GM18858 (cell line): ENCODE results near the gene RTCB.
"Not testable (repeated sequence)": the region's sequence is repeated elsewhere in the genome, so short reads cannot be mapped to it uniquely, and the experiment has no call there.

Experiments
- ATAC-seq: cut with Tn5 transposase; IDR thresholded peaks from one replicate; pipeline ENCODE4 v1.9.1; 2021; ENCODE audit not compliant: unreplicated experiment

Gene RTCB

GRCh38 chr22:32395107-32395506 lies 16.9 kb downstream of the RTCB start:
- ATAC-seq, result no peak

GRCh38 chr22:32389685-32390084 lies 22.4 kb downstream of the RTCB start:
- no peak for ATAC-seq

DNA sequence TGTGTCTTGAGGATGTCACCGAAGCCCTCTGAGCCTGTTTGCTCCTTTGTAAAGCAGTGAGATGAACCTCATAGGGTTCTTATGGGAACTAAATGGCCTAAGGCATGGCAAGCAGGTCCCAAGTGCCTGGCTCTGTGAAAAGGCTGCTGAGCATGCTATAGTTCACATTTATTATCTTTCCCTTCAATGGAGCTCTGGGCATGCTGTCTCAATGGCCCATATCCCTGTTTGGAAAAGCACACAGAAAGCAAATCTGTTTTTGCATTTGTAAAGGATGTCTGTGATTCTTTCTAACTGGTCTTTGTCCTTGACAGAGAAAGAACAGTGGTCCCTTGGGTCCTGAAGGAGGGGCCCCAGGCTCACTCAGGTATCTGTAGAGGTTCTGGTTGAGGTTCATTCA lies 26.4 kb downstream of the RTCB start:
- no peak for ATAC-seq

- no peak for ATAC-seq
Observed at GRCh38 chr22:32380991-32381390, 31.1 kb downstream of the RTCB start.

- no peak for ATAC-seq
Observed at GRCh38 chr22:32378707-32379272, 33.3 kb downstream of the RTCB start.

DNA sequence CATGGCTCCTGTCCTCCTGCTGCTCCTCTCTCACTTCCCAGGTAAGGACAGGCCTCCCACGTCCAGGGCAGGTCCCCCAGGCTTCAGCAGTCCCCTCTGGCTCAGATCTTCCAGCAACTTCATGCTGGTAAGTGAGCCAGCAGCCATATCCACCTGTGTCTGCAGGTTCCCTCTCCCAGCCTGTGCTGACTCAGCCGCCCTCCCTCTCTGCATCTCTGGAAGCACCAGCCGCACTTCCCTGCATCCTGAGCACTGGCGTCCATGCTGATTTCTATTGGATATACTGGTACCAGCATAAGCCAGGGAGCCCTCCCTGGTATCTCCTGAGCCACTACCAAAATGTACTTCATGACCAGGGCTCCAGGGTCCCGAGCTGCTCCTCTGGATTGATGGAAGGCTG lies 35.4 kb downstream of the RTCB start:
- ATAC-seq, result no peak

DNA sequence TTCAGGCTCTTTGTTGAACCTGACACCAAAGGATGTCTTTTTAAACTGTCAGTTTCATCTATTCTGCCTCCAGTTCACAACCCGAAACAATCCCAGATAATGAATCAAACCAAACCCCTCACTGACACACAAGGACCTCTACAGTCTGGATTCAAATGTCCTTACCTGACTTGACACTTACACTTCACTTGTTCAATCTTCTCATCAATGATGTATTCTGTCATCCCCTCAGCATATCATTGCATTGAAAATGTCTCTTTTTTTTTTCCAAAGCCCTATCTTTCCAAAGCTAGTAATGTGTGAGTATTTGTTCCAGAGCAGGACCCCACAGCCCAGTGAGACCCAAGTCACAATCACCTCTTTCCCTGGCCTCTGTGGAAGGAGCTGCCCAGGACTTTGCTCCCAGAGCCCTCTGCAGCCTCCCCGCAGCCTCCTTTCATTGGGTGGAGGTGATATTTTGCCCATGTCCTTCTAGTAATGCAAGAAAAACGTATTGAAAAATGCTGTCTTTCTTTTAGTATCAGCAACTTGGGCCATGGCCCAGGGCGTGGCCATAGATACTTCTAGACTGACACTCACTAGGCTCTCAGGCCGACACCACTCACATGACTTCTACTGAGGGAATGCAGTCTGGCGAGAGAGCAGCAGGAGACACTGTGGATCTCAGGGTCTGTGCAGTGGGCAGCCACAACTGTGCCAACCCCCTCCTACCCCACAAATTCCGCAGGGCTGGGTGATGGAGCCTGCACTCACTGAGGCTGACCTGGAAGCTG lies 36.2 kb downstream of the RTCB start:
- ATAC-seq, result no peak

- no peak for ATAC-seq
Observed at GRCh38 chr22:32364210-32364609, 47.8 kb downstream of the RTCB start.

- no peak for ATAC-seq
Observed at GRCh38 chr22:32361257-32361656, 50.8 kb downstream of the RTCB start.

DNA sequence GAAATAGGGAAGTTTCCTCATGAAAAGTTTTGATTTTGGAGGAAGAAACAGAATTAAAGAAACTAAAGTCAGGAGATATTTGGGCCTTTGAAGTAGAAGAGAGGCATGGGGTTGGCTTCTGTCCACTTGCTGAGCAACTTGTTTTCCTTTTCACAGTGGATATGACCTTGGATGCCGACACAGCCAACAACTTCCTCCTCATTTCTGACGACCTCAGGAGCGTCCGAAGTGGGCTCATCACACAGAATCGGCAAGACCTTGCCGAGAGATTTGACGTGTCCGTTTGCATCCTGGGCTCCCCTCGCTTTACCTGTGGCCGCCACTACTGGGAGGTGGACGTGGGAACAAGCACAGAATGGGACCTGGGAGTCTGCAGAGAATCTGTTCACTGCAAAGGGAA lies 52.0 kb downstream of the RTCB start:
- ATAC-seq, result not testable (repeated sequence)

GRCh38 chr22:32357567-32357966 lies 54.5 kb downstream of the RTCB start, which contains the start of gene RFPL3:
Gene RFPL3, plus strand, starts transcription at chr22:32357867. Its CDS starts 205 bp downstream, at chr22:32358072.
- ATAC-seq, result not testable (repeated sequence)

DNA sequence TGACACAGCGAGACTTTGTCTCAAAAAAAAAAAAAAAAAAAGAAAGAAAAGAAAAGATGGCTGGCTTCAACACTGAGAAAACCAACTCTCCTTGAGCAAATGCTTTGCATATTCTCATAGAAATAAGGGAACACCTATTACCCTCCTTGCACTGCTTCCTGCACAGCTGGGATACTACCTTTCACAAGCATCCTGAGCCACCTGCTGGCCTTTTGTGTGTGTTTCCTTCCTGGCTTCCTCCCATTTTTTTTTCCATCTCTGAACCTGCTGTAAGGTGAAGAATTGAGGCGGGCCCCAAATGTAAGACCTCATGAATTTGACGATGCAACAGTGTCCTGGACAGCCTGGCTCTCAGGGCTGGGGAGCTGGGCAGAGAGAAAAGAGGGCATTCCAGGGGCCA lies 56.3 kb downstream of the RTCB start:
- ATAC-seq, result no peak

- ATAC-seq, result no peak
Observed at GRCh38 chr22:32354360-32355351, 57.4 kb downstream of the RTCB start.

- no peak for ATAC-seq
Observed at GRCh38 chr22:32353840-32354239, 58.2 kb downstream of the RTCB start.

- no peak for ATAC-seq
Observed at GRCh38 chr22:32353292-32353691, 58.8 kb downstream of the RTCB start.

DNA sequence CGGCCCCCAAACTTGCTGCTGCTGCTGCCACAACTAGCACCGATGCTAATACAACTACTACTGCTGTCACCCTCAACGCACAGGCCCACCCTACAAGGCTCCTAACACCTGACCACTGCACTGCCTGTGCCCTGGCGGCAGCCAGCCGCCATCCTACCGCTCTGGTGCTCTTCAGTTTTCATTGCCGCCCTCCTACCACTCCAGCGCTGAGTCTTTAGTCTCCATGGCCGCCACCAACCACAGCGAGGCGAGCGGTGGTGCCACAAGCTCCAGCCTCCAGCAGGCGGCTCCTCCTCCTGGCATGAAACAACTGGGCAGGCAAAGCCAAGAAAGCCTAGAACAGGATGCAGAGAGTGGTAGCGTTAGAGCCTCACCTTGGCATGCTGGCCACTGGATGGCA lies 59.4 kb downstream of the RTCB start:
- no peak for ATAC-seq

DNA sequence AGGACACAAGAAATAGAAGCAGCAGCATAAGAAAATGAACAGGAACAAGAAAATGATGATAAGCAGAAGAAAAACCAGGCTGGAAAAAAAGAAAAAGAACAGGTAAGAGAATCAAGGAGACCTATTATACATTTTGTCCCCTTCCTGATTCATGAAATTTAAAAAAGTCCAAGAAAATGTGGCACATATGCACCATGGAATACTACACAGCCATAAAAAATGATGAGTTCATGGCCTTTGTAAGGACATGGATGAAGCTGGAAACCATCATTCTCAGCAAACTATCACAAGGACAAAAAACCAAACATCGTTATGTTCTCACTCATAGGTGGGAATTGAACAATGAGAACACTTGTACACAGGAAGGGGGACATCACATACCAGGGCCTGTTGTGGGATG lies 60.2 kb downstream of the RTCB start:
- ATAC-seq, result not testable (repeated sequence)

- no peak for ATAC-seq
Observed at GRCh38 chr22:32348031-32348611, 63.9 kb downstream of the RTCB start.

GRCh38 chr22:32343941-32344340 lies 68.1 kb downstream of the RTCB start:
- no peak for ATAC-seq

- no peak for ATAC-seq
Observed at GRCh38 chr22:32342977-32343376, 69.1 kb downstream of the RTCB start.

DNA sequence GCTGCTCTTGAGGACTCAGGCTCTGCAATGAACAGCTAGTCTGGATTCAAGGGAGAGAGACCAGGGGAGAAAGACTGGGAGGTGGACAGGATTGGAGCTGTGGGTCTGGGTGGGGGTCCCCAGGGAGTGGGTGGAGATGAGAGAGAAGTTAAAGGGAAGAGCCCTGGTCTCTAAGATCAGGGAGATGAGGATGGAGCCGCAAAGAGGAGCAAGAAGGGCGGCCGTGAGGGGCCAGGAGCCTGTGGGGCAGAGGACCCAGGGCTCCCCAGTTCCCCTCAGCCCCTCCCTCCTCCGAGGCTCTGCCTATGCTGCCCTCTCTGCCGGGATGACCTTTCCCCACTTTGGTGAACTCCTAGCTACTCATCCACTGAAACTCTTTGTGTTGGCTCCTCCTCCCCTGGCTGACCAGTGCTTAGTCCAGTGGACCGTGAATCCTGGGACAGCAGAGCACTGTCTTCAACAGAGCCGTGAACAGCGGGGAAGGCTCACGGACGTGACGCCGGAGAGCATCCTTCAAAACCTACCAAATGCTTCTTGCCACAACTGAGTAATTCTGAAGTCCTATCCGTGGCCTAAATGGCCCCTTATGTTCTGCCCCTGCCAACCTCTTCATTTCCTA lies 70.8 kb downstream of the RTCB start:
- no peak for ATAC-seq
